ENCODE data around the gene TAL1. TPM values are rescaled to one million over a fixed set of nuclear protein-coding genes. Genes with fewer than 3 reads are reported as not detected.

The TAL1 gene
- total RNA-seq, 2 experiments from 2014 or later, result not detected

DNA sequence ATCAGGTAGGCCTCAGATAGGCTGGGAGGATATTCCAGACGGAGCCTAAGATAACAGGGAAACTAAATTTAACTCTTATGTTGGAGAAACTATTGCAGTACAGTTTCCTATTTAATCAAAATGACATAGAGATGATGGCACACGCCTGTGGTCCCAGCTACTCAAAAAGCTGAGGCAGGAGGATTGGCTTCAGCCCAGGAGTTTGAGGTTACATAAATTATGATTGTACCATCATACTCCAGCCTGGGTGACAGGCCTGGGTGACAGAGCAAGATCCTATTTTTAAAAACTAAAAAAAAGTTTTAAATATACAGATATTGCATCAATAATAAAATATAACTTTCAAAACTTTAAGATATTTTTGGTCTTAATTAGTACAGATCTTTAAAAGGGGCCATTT lies 25.2 kb upstream of the TAL1 start:
- Mint-ChIP-seq H3K4me1 (ENCODE audit: low read depth) (no peaks in the 10 kb centered on the region), H3K36me3 (ENCODE audit: low read depth) (peaks cover 23% of the 10 kb centered on the region), H3K27ac (no peak overlapping the region), H3K27me3 (no peaks in the 10 kb centered on the region), H3K4me3 (no peak overlapping the region), H3K9me3 (no peaks in the 10 kb centered on the region)
- no peak for ATAC-seq
- no peak for DNase-seq
- ChIA-PET POLR2A (interaction anchor here (1.0 kb wide), 1 partner anchor 61 kb away, joined by 3 read pairs; no protein-coding TSS in a partner anchor), CTCF (interaction anchor here (1.2 to 1.7 kb wide), 3 partner anchors 64 to 82 kb away, joined by 4 to 5 read pairs (median 5); no protein-coding TSS in a partner anchor)
- TF ChIP-seq, protein P1, sequence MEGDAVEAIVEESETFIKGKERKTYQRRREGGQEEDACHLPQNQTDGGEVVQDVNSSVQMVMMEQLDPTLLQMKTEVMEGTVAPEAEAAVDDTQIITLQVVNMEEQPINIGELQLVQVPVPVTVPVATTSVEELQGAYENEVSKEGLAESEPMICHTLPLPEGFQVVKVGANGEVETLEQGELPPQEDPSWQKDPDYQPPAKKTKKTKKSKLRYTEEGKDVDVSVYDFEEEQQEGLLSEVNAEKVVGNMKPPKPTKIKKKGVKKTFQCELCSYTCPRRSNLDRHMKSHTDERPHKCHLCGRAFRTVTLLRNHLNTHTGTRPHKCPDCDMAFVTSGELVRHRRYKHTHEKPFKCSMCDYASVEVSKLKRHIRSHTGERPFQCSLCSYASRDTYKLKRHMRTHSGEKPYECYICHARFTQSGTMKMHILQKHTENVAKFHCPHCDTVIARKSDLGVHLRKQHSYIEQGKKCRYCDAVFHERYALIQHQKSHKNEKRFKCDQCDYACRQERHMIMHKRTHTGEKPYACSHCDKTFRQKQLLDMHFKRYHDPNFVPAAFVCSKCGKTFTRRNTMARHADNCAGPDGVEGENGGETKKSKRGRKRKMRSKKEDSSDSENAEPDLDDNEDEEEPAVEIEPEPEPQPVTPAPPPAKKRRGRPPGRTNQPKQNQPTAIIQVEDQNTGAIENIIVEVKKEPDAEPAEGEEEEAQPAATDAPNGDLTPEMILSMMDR (IDR thresholded peaks at IDR 0.05), result no peak
- intact Hi-C loops (cut with micrococcal nuclease), result no loop called here

DNA sequence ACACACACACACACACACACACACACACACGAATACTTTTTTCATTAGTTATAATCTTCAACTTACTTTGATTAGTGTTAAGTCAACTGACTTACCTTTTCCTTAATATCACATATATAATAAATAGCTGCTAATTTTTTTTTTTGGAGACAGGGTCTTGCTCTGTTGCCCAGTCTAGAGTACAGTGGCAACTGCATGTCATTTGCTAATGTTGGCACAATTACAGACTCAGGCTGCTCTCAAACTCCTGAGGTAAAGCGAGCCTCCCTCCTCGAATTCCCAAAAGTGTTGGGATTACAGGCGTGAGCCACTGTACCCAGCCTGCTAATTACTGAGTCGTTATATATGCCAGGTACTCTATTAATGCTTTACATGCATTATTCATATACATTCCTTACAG lies 20.8 kb upstream of the TAL1 start:
- Mint-ChIP-seq H3K36me3 (ENCODE audit: low read depth) (peaks cover 5% of the 10 kb centered on the region), H3K27me3 (no peaks in the 10 kb centered on the region), H3K4me1 (ENCODE audit: low read depth) (no peaks in the 10 kb centered on the region), H3K9me3 (no peaks in the 10 kb centered on the region), H3K27ac (no peak overlapping the region), H3K4me3 (no peak overlapping the region)
- ChIA-PET CTCF (interaction anchor here (1.2 to 3.6 kb wide), 3 partner anchors 10 to 77 kb away, joined by 3 to 25 read pairs (median 4); no protein-coding TSS in a partner anchor), POLR2A (interaction anchor here (1.0 to 1.1 kb wide), 2 partner anchors 10 to 17 kb away, joined by 3 read pairs; no protein-coding TSS in a partner anchor)
- TF ChIP-seq, protein P1 (IDR thresholded peaks at IDR 0.05), result no peak
- DNase-seq, result no peak
- ATAC-seq, result no peak
- intact Hi-C loops (cut with micrococcal nuclease), result no loop called here

DNA sequence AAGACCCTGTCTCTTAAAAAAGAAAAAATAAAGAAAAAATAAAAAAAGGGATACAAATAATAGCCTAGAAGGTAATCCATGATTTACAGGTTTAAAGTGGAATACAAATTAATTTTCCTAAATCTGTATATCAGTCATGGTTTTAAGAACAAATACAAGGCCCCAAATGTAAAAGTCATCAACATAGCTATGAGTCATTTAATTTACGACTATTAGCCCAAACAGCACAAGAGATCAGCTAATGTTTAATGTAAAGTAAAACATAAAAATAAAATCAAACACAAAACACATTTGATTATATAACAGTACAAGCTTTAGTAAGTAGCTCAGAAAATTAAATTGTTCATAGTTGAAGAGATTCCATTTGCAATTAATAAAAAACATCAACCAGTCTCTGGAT lies 20.3 kb upstream of the TAL1 start:
- Mint-ChIP-seq H3K4me1 (ENCODE audit: low read depth) (no peaks in the 10 kb centered on the region), H3K27ac (no peak overlapping the region), H3K4me3 (no peak overlapping the region), H3K27me3 (no peaks in the 10 kb centered on the region), H3K9me3 (no peaks in the 10 kb centered on the region), H3K36me3 (ENCODE audit: low read depth) (peaks cover 2% of the 10 kb centered on the region)
- TF ChIP-seq, protein P1 (IDR thresholded peaks at IDR 0.05), result no peak
- ChIA-PET POLR2A (interaction anchor here (1.0 to 1.1 kb wide), 2 partner anchors 11 to 17 kb away, joined by 3 read pairs; no protein-coding TSS in a partner anchor), CTCF (interaction anchor here (1.2 to 3.6 kb wide), 4 partner anchors 10 to 77 kb away, joined by 3 to 25 read pairs (median 4); no protein-coding TSS in a partner anchor)
- DNase-seq, result no peak
- no peak for ATAC-seq
- intact Hi-C loops (cut with micrococcal nuclease), result no loop called here

DNA sequence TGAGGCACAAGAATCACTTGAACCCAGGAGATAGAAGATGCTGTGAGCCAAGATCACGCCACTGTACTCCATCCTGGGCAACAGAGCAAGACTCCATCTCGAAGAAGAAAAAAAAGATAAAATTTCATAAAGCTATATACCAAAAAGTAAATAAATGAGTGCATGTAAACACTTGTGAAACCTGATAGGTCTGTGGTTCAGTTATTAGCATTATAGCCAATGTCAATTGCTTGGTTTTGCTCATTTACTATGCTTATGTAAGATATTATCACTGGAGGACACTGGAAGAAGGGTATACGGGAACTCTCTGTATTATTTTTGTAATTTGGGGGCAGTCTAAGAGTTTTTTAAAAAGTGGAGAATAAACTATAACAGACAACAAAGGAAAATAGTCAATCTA lies 17.7 kb upstream of the TAL1 start:
- Mint-ChIP-seq H3K9me3 (no peaks in the 10 kb centered on the region), H3K4me3 (no peak overlapping the region), H3K36me3 (ENCODE audit: low read depth) (peaks cover 2% of the 10 kb centered on the region), H3K27me3 (peaks cover 6% of the 10 kb centered on the region), H3K4me1 (ENCODE audit: low read depth) (no peaks in the 10 kb centered on the region), H3K27ac (no peak overlapping the region)
- DNase-seq (no peak), ATAC-seq (no peak)
- TF ChIP-seq, protein P1 (IDR thresholded peaks at IDR 0.05), result no peak
- intact Hi-C loops (cut with micrococcal nuclease), result no loop called here
- CTCF ChIA-PET, result interaction anchor here (1.8 kb wide), 1 partner anchor 55 kb away, joined by 3 read pairs; no protein-coding TSS in a partner anchor
- POLR2A ChIA-PET, result no interaction called here

DNA sequence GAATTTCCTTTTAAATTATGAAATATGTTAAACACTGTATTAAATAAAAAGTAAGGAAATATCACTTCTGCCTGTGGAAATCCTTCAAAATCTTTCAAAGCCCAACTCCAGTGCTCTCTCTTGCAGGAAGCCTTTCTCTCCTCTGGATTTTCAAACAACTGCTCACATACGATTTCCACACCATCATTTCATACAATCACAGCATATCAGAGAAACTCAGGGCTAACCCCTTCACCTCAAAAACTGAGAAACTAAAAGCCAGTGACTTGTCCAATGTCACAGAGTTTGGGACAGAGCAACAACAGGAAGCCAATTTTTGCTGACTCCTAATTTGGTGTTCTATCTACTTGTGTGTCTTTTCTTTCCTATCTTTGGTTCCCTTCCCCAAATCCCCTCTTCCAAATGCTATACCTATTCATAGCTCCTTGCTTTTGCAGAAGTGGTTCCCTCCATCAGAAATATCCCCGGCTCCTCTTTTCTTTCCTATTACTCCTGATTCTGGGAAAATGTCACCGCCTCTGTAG lies 12.4 kb upstream of the TAL1 start:
- peaks cover 21% of the 10 kb centered on the region for H3K27me3 Mint-ChIP-seq
- TF ChIP-seq, protein P1 (IDR thresholded peaks at IDR 0.05), result no peak
- no peak for ATAC-seq
- intact Hi-C loops (cut with micrococcal nuclease), result no loop called here
- CTCF ChIA-PET, result interaction anchor here (1.6 to 1.8 kb wide), 2 partner anchors 19 to 65 kb away, joined by 4 to 8 read pairs; no protein-coding TSS in a partner anchor
- no peaks in the 10 kb centered on the region for H3K9me3 Mint-ChIP-seq
- H3K4me1 Mint-ChIP-seq (ENCODE audit: low read depth), result no peaks in the 10 kb centered on the region
- no peak overlapping the region for H3K4me3 Mint-ChIP-seq
- no peak for DNase-seq
- no peaks in the 10 kb centered on the region for H3K36me3 Mint-ChIP-seq (ENCODE audit: low read depth)
- POLR2A ChIA-PET, result no interaction called here
- no peak overlapping the region for H3K27ac Mint-ChIP-seq

Data from activated CD8-positive, alpha-beta T cell treated with anti-CD3 and anti-CD28 coated beads for 36 hours (primary cell).